ENCODE measurements around the gene TXNDC15. TPM values are rescaled to one million over a fixed set of nuclear protein-coding genes. Genes with fewer than 3 reads are reported as not detected.
"Not testable (repeated sequence)": the region's sequence is repeated elsewhere in the genome, so short reads cannot be mapped to it uniquely, and the experiment has no call there.

Gene TXNDC15
- total RNA-seq, 4 donors from 2014 or later: 26.3 to 81.9 (median 45.6) TPM

DNA sequence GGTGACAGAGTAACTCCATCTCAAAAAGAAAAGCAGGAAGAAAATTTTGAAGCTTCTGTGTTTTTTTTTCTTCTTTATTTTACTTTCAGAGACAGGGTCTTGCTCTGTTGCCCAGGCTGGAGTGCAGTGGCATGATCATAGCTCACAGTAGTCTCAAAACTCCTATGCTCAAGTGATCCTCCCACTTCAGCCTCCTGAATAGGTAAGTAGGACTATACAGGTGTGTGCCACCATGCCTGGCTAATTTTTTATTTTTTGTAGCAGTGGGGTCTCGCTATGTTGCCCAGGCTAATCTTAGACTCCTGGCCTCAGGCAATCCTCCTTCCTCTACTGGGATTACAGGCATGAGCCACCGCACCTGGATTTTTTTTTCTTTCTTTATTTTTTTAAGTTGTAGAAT is 38.5 kb upstream of the TXNDC15 start:
- Histone ChIP-seq H3K27ac (no peak overlapping the region), H3K4me3 (no peak overlapping the region), H3K27me3 (no peaks in the 10 kb centered on the region), H3K4me1 (peaks cover 0 to 11% (median 0%) of the 10 kb centered on the region in 4 donors), H3K36me3 (peaks cover 0 to 8% (median 2%) of the 10 kb centered on the region in 4 donors), H3K9me3 (no peaks in the 10 kb centered on the region)
- intact Hi-C loops (cut with DNase I; ENCODE audit: low total_unique reads): no loop called here
- no peak for TF ChIP-seq POLR2A (IDR thresholded peaks at IDR 0.05)
- no peak for TF ChIP-seq POLR2AphosphoS5 (IDR thresholded peaks at IDR 0.05)
- TF ChIP-seq, protein P1, sequence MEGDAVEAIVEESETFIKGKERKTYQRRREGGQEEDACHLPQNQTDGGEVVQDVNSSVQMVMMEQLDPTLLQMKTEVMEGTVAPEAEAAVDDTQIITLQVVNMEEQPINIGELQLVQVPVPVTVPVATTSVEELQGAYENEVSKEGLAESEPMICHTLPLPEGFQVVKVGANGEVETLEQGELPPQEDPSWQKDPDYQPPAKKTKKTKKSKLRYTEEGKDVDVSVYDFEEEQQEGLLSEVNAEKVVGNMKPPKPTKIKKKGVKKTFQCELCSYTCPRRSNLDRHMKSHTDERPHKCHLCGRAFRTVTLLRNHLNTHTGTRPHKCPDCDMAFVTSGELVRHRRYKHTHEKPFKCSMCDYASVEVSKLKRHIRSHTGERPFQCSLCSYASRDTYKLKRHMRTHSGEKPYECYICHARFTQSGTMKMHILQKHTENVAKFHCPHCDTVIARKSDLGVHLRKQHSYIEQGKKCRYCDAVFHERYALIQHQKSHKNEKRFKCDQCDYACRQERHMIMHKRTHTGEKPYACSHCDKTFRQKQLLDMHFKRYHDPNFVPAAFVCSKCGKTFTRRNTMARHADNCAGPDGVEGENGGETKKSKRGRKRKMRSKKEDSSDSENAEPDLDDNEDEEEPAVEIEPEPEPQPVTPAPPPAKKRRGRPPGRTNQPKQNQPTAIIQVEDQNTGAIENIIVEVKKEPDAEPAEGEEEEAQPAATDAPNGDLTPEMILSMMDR (IDR thresholded peaks at IDR 0.05): no peak
- TF ChIP-seq EP300 (IDR thresholded peaks at IDR 0.05; ENCODE audit: low read depth): no peak
- 92 to 100% methylated on average over 2 of the region's 2 CpGs for WGBS, 2 donors (ENCODE audit: low coverage in 1 of 2)
- in situ Hi-C loops (cut with MboI; ENCODE audit: low pct_ligation_motif_present in 1 of 4, low pct_unique_long_range_greater_than_20kb in 1 of 4, low sequenced_read_pairs in 3 of 4): no loop called here
- no peak for DNase-seq

DNA sequence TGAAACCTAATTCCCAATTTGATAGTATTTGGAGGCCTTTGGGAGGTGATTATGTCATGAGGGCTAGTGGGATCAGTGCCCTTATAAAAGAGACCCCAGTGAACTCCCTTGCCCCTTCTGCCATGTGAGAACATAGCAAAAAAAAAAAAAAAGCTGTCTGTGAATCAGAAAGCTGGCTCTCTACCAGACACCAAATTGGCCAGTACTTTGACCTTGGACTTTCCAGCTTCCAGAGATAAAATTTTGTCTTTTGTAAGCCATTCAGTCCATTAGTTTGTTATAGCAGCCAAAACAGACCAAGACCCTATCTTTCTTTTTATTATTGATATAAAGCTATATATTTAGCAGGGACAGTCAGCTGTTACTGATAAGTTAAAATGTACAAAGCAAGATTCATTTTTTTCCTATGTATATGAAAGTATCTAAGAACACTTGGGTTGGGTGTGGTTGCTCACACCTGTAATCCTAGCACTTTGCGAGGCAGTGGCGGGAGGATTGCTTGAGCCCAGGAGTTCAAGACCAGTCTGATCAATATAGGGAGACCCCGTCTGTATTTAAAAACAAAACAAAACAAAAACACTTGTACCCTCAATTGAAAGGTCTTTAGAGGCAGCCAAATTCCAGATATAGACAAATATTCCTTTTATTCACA is 36.5 kb upstream of the TXNDC15 start:
- in situ Hi-C loops (cut with MboI; ENCODE audit: low pct_ligation_motif_present in 1 of 4, low pct_unique_long_range_greater_than_20kb in 1 of 4, low sequenced_read_pairs in 3 of 4): no loop called here
- no peak overlapping the region for H3K4me3 ChIP-seq
- intact Hi-C loops (cut with DNase I; ENCODE audit: low total_unique reads): no loop called here
- H3K36me3 ChIP-seq: peaks cover 0 to 4% (median 2%) of the 10 kb centered on the region in 4 donors
- no peaks in the 10 kb centered on the region for H3K27me3 ChIP-seq
- TF ChIP-seq POLR2A (IDR thresholded peaks at IDR 0.05) (no peak), EP300 (IDR thresholded peaks at IDR 0.05; ENCODE audit: low read depth) (no peak)
- peak; percentile 29 for DNase-seq
- H3K27ac ChIP-seq: peak overlapping the region in 3 of 4 donors; percentile 8 to 21 (median 17)
- peaks cover 0 to 11% (median 0%) of the 10 kb centered on the region in 4 donors for H3K4me1 ChIP-seq
- H3K9me3 ChIP-seq: no peaks in the 10 kb centered on the region
- WGBS, 2 donors (ENCODE audit: low coverage in 1 of 2): 47 to 71% methylated on average over 3 of the region's 3 CpGs

DNA sequence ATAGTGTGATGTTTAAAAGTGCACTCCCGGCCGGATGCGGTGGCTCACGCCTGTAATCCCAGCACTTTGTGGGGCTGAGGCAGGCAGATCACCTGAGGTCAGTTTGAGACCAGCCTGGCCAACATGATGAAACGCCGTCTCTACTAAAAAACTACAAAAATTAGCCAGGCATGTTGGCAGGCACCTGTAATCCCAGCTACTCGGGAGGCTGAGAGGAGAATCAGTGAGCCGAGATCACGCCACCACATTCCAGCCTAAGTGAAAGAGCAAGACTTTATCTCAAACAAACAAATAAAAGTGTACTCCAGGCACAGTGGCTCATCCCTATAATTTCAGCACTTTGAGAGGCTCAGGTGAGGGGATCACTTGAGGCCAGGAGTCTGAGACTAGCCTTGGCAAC is 35.8 kb upstream of the TXNDC15 start:
- peaks cover 0 to 11% (median 0%) of the 10 kb centered on the region in 4 donors for H3K4me1 ChIP-seq
- H3K4me3 ChIP-seq; H3K27me3 ChIP-seq; H3K36me3 ChIP-seq; in situ Hi-C loops (cut with MboI; ENCODE audit: low pct_ligation_motif_present in 1 of 4, low pct_unique_long_range_greater_than_20kb in 1 of 4, low sequenced_read_pairs in 3 of 4); DNase-seq; intact Hi-C loops (cut with DNase I; ENCODE audit: low total_unique reads); H3K9me3 ChIP-seq: not testable (repeated sequence)
- WGBS, 2 donors (ENCODE audit: low coverage in 1 of 2): 93 to 95% methylated on average over 9 of the region's 9 CpGs
- H3K27ac ChIP-seq: peak overlapping the region in 1 of 4 donors; percentile 8

DNA sequence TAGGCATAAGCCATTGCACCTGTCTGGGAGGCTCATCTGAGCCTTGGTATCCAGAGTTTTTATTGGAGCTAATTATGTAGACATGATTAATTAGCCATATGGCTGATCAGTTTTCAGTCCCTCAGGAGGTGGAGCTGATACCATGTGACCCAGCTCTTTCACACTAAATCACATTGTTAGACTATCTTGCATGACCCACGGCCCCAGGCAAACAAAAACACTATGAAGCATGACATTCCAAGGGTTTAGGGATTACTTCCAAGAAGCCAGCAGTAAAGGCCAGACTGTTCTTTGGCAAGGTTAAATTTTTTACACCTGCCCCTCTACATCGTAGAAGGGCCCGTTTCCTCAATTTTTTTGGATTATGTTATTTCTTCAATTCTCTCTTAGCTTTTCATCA is 33.4 kb upstream of the TXNDC15 start:
- in situ Hi-C loops (cut with MboI; ENCODE audit: low pct_ligation_motif_present in 1 of 4, low pct_unique_long_range_greater_than_20kb in 1 of 4, low sequenced_read_pairs in 3 of 4): loop anchor here in 1 of 4 donors (10.0 kb wide), 1 partner anchor 64 kb away; the partner anchor contains the start of gene PCBD2
- H3K27ac ChIP-seq: no peak overlapping the region
- 94 to 100% methylated on average over 2 to 3 of the region's 3 CpGs for WGBS, 2 donors (ENCODE audit: low coverage in 1 of 2)

DNA sequence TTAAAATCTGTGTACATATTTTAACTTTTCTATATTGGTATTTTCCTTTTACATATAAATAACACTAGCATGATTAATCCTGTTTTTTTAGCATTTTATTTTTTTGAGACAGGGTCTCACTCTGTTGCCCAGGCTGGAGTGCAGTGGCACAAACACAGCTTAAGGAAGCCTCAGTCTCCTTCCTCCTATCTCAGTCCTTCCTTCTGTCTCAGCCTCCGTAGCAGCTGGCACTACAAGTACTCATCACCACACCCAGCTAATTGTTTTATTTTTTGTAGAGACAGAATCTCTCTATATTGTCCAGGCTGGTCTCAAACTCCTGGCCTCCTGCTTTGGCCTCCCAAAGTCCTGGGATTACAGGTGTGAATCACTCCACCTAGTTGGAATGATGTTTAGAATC is 29.9 kb upstream of the TXNDC15 start:
- Histone ChIP-seq H3K27ac (no peak overlapping the region), H3K4me1 (peaks cover 11 to 32% (median 22%) of the 10 kb centered on the region in 4 donors), H3K4me3 (no peak overlapping the region), H3K36me3 (peaks cover 0 to 4% (median 0%) of the 10 kb centered on the region in 4 donors), H3K9me3 (no peaks in the 10 kb centered on the region), H3K27me3 (no peaks in the 10 kb centered on the region)
- in situ Hi-C loops (cut with MboI; ENCODE audit: low pct_ligation_motif_present in 1 of 4, low pct_unique_long_range_greater_than_20kb in 1 of 4, low sequenced_read_pairs in 3 of 4) (loop anchor here in 1 of 4 donors (10.0 kb wide), 1 partner anchor 61 kb away; the partner anchor contains the start of gene PCBD2), intact Hi-C loops (cut with DNase I; ENCODE audit: low total_unique reads) (no loop called here)
- no peak for TF ChIP-seq POLR2A (IDR thresholded peaks at IDR 0.05)
- TF ChIP-seq POLR2AphosphoS5 (IDR thresholded peaks at IDR 0.05): no peak
- TF ChIP-seq, protein P1 (IDR thresholded peaks at IDR 0.05): no peak
- no peak for TF ChIP-seq EP300 (IDR thresholded peaks at IDR 0.05; ENCODE audit: low read depth)
- WGBS, 2 donors (ENCODE audit: low coverage in 1 of 2): 67 to 83% methylated on average over 1 of the region's 1 CpG
- no peak for DNase-seq

More for the DNA sequence above, 33.4 kb upstream of the TXNDC15 start:
- Histone ChIP-seq H3K4me1 (peaks cover 0 to 21% (median 3%) of the 10 kb centered on the region in 4 donors), H3K9me3 (no peaks in the 10 kb centered on the region), H3K27me3 (no peaks in the 10 kb centered on the region), H3K36me3 (peaks cover 0 to 4% (median 0%) of the 10 kb centered on the region in 4 donors), H3K4me3 (no peak overlapping the region)
- intact Hi-C loops (cut with DNase I; ENCODE audit: low total_unique reads): no loop called here
- no peak for DNase-seq
- TF ChIP-seq POLR2A (IDR thresholded peaks at IDR 0.05) (no peak), POLR2AphosphoS5 (IDR thresholded peaks at IDR 0.05) (no peak), EP300 (IDR thresholded peaks at IDR 0.05; ENCODE audit: low read depth) (no peak)
- TF ChIP-seq, protein P1 (IDR thresholded peaks at IDR 0.05): no peak
